Measurements from ENCODE around the gene ZNF831.

GRCh38 chr20:59176812-59177211 is 13.2 kb downstream of the ZNF831 start:
- TF ChIP-seq POLR2A (IDR thresholded peaks at IDR 0.05), result no peak
- TF ChIP-seq, protein P1, sequence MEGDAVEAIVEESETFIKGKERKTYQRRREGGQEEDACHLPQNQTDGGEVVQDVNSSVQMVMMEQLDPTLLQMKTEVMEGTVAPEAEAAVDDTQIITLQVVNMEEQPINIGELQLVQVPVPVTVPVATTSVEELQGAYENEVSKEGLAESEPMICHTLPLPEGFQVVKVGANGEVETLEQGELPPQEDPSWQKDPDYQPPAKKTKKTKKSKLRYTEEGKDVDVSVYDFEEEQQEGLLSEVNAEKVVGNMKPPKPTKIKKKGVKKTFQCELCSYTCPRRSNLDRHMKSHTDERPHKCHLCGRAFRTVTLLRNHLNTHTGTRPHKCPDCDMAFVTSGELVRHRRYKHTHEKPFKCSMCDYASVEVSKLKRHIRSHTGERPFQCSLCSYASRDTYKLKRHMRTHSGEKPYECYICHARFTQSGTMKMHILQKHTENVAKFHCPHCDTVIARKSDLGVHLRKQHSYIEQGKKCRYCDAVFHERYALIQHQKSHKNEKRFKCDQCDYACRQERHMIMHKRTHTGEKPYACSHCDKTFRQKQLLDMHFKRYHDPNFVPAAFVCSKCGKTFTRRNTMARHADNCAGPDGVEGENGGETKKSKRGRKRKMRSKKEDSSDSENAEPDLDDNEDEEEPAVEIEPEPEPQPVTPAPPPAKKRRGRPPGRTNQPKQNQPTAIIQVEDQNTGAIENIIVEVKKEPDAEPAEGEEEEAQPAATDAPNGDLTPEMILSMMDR (IDR thresholded peaks at IDR 0.05), result no peak
- TF ChIP-seq POLR2AphosphoS5 (IDR thresholded peaks at IDR 0.05), result no peak
- no peak for TF ChIP-seq EP300 (IDR thresholded peaks at IDR 0.05)

Measured in suprapubic skin (tissue), 4 donors.